Thoracic aorta (tissue), 2 donors: ENCODE results near the gene PDK2. TPM values are rescaled to one million over a fixed set of nuclear protein-coding genes. Genes with fewer than 3 reads are reported as not detected.

Experiments used
- ATAC-seq: fragments of 150-250 bp; one replicate; pipeline ENCODE4 v1.8.0; 2017; ENCODE audit warnings: low read depth; ENCODE audit not compliant: insufficient number of reproducible peaks, low FRiP score
- DNase-seq: peaks from one replicate; pipeline ENCODE4 v3.0.0-alpha.2; 2020; ENCODE audit warnings: low spot score
- H3K27ac ChIP-seq, 2 donors: fragments of 200-600 bp; sonication (generic); 1 replicate in 1 of 2; 2 replicates in 1 of 2; pipeline ENCODE4 v1.5.1; 2016; ENCODE audit warnings: mild to moderate bottlenecking in 2 of 2, moderate library complexity in 2 of 2
- H3K27me3 ChIP-seq: fragments of 200-600 bp; sonication (generic); replicated peaks from 2 replicates; pipeline ENCODE4 v1.6.0; 2016; ENCODE audit warnings: mild to moderate bottlenecking; ENCODE audit not compliant: insufficient read depth
- H3K36me3 ChIP-seq: fragments of 200-600 bp; sonication (generic); one replicate; pipeline ENCODE4 v1.5.1; 2016
- H3K4me1 ChIP-seq, 2 donors: fragments of 200-600 bp; sonication (generic); 1 replicate in 1 of 2; 2 replicates in 1 of 2; pipeline versions ENCODE4 v1.5.1 to v1.6.0; 2016; ENCODE audit warnings: low read depth in 2 of 2, mild to moderate bottlenecking in 1 of 2; ENCODE audit not compliant: control insufficient read depth in 1 of 2
- H3K4me3 ChIP-seq: fragments of 200-600 bp; sonication (generic); 2 replicates; pipeline ENCODE4 v1.5.1; 2016; ENCODE audit warnings: mild to moderate bottlenecking
- H3K9me3 ChIP-seq: fragments of 200-600 bp; sonication (generic); 2 replicates; pipeline ENCODE4 v1.5.1; 2016
- total RNA-seq, 2 donors: library from RNA; depleted of rRNA; stranded (reverse); fragments of >200 nt; gene quantifications; one replicate each; pipeline versions ENCODE4 v1.1.0 to v1.2.3, GENCODE V29; 2016
- TF ChIP-seq, protein P1 (sequence below): fragments of 200-600 bp; sonication (generic); IDR thresholded peaks from one replicate; pipeline ENCODE4 v1.5.1; 2019; ENCODE audit warnings: antibody characterized with exemption

The PDK2 gene
- total RNA-seq, 2 donors from 2014 or later: 35.5 to 74.9 TPM

DNA sequence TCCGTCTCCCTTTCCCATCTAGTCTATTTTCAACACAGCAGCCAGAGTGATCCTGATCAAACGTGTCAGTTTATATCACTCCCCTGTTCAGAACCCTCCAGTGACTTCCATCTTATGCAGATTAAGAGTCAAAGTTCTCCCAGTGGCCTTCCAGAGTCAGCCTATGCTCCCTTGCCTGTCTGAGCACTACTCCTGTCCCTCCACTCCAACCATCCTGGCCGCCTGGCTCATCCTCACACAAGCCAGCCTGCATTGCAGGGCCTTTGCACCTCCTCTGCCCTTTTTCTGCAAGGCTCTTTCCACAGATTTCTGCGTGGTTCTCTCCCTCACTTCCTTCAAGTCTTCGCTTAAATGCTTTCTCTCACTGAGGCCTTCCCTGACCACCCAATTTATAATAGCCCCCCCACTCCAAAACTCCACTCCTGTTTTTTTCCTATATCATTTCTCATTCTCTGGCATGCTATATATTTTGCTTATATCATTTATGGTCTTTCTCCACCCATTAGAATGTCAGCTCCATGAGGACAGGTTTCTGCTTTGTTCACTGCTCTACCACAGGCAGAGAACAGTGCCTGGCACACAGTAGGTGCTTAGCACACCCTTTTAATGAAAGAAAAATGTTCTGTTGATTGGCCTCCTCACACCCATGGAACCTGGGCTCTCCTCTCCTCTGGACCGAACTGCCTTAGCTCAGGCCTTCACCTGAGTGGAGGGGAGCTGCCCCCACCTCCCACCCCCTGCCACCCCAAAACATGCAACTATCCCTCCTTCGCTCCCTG, 25.5 kb downstream of the PDK2 start:
- Histone ChIP-seq H3K9me3 (no peaks in the 10 kb centered on the region), H3K27ac (no peak overlapping the region), H3K36me3 (no peaks in the 10 kb centered on the region), H3K4me3 (no peak overlapping the region), H3K4me1 (peaks cover 9 to 19% of the 10 kb centered on the region in 2 donors), H3K27me3 (no peaks in the 10 kb centered on the region)
- no peak for DNase-seq
- no peak for ATAC-seq
- TF ChIP-seq, protein P1, sequence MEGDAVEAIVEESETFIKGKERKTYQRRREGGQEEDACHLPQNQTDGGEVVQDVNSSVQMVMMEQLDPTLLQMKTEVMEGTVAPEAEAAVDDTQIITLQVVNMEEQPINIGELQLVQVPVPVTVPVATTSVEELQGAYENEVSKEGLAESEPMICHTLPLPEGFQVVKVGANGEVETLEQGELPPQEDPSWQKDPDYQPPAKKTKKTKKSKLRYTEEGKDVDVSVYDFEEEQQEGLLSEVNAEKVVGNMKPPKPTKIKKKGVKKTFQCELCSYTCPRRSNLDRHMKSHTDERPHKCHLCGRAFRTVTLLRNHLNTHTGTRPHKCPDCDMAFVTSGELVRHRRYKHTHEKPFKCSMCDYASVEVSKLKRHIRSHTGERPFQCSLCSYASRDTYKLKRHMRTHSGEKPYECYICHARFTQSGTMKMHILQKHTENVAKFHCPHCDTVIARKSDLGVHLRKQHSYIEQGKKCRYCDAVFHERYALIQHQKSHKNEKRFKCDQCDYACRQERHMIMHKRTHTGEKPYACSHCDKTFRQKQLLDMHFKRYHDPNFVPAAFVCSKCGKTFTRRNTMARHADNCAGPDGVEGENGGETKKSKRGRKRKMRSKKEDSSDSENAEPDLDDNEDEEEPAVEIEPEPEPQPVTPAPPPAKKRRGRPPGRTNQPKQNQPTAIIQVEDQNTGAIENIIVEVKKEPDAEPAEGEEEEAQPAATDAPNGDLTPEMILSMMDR: no peak

DNA sequence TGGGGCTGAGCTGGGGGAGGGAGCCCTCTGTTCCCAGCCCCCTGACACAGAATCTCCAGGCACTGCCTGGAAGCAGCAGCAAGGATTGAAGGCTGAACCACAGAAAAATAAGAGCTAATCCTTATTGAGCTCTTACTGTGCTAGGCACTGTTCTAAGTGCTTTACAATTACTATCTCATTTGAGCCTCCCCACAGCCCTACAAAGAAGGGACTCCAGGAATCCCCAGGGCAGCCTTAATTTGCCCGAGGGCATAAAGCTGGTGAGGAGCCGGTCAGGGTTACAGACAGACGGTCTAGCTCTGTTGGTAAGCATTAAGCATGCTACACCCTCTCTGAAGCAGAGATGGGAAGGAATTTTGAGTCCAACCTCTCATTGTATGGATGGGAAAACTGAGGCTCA, 27.8 kb downstream of the PDK2 start:
- TF ChIP-seq, protein P1: no peak
- DNase-seq (no peak), ATAC-seq (no peak)
- Histone ChIP-seq H3K27ac (no peak overlapping the region), H3K9me3 (no peaks in the 10 kb centered on the region), H3K4me3 (no peak overlapping the region), H3K36me3 (no peaks in the 10 kb centered on the region), H3K27me3 (no peaks in the 10 kb centered on the region), H3K4me1 (peaks cover 0 to 4% of the 10 kb centered on the region in 2 donors)

DNA sequence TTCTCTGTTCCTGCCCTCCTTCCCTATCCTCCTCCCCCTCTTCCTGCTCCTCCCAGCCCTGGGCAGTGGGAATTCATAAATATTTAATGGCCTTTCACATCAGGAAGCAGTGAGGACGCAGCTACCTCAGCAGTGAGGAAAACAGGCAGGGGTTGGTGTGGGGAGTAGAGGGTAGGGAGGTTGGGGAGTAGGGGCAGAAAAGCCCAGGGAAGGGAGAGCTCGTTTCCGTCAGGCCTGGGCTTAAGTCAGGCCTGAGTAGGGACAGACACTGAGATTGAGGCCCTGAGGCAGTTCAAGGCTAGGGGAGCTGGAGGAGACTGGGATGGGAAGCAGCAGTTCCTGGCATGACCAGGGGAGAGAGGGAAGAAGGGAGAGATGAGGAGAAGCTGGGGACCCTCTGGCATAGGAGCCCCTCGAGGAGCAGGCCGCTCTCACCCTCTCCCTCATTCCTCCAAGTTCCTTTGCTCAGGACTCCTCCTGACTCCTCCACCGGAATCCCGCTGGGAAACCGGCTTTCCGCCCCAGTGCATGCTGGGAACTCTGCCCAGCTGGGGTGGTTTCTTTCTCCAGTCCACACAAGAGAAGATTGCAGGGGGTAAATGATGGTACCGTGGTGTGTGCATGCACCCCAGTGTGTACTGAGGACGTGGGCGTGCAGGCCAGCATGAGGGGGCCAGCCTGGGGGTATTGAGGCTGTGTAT, 28.6 kb downstream of the PDK2 start:
- Histone ChIP-seq H3K4me1 (peaks cover 1 to 6% of the 10 kb centered on the region in 2 donors), H3K36me3 (no peaks in the 10 kb centered on the region), H3K4me3 (no peak overlapping the region), H3K27me3 (no peaks in the 10 kb centered on the region), H3K27ac (no peak overlapping the region), H3K9me3 (no peaks in the 10 kb centered on the region)
- TF ChIP-seq, protein P1: no peak
- DNase-seq (no peak), ATAC-seq (no peak)

DNA sequence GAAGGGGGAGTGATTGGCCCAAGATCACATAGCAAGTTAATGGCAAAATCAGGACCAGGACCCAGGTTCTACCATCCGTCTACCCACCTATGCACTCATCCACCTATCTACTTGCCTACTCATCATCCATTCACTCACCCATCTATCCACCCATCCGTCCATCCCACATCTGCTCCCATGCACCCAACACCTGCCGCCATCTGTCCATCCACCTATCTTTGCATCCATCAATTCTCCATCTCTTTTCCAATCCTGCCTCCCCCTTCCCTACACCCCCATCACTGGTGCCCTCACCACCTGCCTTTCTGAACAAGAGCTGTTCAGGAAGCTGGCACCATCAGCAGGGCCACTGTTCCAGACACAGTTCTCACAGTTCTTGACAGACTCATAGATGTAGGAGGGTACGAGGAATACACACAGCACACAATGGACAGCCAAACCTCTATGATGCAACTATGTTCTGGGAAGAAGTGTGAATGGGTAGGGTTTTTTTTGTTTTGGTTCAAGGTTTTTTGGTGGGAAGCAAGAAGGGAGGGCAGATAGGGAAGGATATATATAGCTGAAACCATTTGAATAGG, 30.4 kb downstream of the PDK2 start:
- Histone ChIP-seq H3K4me1 (peaks cover 12 to 17% of the 10 kb centered on the region in 2 donors), H3K27me3 (no peaks in the 10 kb centered on the region), H3K36me3 (no peaks in the 10 kb centered on the region), H3K9me3 (no peaks in the 10 kb centered on the region), H3K27ac (no peak overlapping the region), H3K4me3 (no peak overlapping the region)
- TF ChIP-seq, protein P1: no peak
- DNase-seq (no peak), ATAC-seq (no peak)

DNA sequence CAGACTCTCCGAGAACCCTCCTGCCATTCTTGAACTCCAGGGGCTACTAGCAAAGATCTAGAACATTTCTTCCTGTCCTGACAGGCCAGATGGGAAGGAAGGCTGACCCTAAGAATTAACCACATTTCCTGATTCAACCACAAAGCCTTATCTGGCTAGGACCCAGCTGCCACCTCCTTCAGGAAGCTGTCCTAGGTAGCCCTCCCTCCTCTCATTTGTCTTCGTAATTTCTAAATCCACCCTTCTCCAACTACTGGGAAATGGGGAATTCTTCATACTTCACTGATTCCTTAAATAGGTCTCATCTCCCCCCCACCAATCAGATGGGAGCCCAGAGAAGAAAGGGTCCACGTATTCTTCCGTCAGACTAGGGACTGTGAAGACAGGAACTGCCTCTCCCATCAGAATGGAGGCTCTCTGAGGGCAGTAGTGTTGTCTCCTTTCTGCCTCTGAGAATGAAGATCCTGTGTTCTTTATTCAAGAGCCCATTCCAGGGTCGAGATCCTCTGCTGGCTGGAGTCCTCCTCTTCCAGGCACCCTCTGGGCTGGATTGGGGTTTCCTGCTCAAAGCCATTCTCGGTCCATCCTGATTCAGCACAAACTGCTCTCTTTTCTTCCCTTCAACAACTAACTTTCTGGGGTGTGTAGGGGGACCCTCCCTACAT, 32.7 kb downstream of the PDK2 start:
- DNase-seq (no peak), ATAC-seq (no peak)
- TF ChIP-seq, protein P1: no peak
- H3K36me3 ChIP-seq: no peaks in the 10 kb centered on the region
- H3K4me1 ChIP-seq: peaks cover 25 to 40% of the 10 kb centered on the region in 2 donors
- no peak overlapping the region for H3K4me3 ChIP-seq
- H3K27ac ChIP-seq: no peak overlapping the region
- no peaks in the 10 kb centered on the region for H3K27me3 ChIP-seq
- no peaks in the 10 kb centered on the region for H3K9me3 ChIP-seq
